D721Med (cell line): ENCODE results near the gene DLST.

Source experiments
- DNase-seq: peaks from one replicate; pipeline ENCODE4 v3.0.0; 2011; ENCODE audit warnings: low spot score; ENCODE audit not compliant: insufficient read length
- FAIRE-seq: peaks from 2 replicates; lab custom pipeline; 2011; peaks lifted over from hg19 to GRCh38; lab: Jason Lieb, UNC
- TF ChIP-seq, protein P1 (sequence below): IDR thresholded peaks from 2 replicates; pipeline ENCODE4 v1.5.1; 2012; ENCODE audit warnings: mild to moderate bottlenecking, control low read depth; ENCODE audit not compliant: insufficient read depth; ENCODE audit errors: missing control alignments

Gene DLST

DNA sequence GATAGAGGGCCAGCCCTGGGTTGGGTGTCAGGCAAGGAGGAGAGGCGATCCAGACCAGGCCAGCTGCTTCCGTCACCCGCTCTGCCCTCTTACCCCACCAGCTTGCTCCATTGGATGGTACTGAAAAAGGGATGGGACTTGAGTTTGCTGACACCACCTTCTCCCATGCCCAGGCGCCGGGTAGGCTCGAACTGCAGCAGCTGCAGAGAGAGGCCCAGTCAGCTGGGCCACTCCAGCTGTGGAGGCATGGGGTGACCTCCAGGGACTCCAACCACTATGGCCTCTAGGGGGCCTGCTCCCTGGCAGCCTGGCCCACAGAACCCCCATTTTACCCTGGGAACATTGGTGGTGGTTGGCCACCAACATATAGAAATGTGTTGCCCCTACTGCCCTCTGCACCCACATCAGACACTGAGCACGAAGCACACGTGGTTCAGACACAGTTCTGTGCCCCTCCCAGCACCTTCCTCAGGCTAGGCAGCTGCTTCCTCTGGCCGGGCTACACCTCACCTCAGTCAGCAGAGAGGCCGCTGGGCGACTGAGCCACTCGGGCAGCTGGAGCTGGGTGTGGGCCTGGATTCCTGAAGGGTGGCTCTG lies 25.3 kb downstream of the DLST start:
- DNase-seq (no peak), FAIRE-seq (no peak)
- TF ChIP-seq, protein P1, sequence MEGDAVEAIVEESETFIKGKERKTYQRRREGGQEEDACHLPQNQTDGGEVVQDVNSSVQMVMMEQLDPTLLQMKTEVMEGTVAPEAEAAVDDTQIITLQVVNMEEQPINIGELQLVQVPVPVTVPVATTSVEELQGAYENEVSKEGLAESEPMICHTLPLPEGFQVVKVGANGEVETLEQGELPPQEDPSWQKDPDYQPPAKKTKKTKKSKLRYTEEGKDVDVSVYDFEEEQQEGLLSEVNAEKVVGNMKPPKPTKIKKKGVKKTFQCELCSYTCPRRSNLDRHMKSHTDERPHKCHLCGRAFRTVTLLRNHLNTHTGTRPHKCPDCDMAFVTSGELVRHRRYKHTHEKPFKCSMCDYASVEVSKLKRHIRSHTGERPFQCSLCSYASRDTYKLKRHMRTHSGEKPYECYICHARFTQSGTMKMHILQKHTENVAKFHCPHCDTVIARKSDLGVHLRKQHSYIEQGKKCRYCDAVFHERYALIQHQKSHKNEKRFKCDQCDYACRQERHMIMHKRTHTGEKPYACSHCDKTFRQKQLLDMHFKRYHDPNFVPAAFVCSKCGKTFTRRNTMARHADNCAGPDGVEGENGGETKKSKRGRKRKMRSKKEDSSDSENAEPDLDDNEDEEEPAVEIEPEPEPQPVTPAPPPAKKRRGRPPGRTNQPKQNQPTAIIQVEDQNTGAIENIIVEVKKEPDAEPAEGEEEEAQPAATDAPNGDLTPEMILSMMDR: no peak

DNA sequence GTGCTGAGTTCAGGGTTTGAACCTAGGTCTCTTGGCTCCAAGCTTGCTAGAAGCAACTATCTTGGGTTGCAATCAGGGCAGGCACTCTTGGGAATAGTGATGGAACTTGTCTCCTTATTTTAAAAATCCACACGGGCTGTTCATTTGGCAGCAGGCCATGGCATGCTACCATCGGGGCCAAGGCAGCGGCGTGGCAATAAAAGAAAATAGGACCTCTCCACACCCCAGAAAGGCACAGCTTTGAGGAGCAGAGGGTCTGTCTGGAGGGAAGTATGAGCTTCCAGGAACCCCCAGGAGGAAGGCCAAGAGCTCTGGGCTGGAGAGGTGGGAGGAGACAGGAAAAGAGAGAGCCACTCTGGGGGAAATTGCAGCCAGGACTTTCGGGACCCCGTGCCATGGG lies 26.0 kb downstream of the DLST start:
- DNase-seq (no peak), FAIRE-seq (no peak)
- TF ChIP-seq, protein P1: no peak

DNA sequence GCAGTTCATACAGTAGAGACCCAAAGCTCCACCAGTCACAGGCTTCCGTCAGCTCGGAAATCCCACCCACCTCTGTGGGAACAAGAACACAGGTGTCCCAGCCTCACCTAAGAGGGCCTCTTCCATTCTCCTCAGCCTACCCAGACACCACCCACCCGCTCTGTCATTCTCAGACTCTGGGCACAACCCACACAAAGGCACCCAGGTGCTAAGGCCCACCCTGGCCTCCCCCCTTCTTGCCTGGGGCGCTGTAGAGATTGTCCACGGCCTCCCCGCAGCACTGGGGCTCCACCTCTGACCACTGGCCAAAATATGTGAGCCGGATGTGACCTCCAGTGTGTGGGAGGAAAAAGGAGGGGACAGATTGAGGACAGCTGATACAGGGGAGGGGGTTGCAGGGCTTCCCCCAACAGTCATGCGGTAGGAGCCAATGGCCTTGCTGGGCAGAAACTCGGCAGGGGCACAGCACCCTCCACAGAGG lies 27.2 kb downstream of the DLST start:
- FAIRE-seq (no peak), DNase-seq (no peak)
- TF ChIP-seq, protein P1: no peak

DNA sequence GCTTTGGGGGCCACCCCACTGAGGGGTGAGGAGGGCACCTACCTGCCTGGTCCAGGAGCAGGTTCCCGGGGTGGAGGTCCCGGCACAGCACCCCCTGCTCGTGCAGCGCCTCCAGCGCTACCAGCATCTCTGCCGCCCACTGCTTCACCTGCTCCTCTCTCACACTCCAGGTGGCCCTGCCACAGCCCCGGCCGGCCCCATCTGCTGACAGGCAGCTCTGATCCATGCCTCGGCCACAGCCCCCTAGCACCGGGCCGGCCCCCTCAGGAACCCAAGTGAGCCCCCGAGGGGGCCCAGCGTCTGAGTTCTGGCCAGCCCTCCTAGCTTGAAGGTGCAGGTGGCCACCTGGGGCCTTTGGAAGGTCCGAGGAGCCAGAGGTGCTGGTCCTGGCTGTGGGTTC lies 27.8 kb downstream of the DLST start:
- DNase-seq: no peak
- no peak for FAIRE-seq
- TF ChIP-seq, protein P1: no peak

DNA sequence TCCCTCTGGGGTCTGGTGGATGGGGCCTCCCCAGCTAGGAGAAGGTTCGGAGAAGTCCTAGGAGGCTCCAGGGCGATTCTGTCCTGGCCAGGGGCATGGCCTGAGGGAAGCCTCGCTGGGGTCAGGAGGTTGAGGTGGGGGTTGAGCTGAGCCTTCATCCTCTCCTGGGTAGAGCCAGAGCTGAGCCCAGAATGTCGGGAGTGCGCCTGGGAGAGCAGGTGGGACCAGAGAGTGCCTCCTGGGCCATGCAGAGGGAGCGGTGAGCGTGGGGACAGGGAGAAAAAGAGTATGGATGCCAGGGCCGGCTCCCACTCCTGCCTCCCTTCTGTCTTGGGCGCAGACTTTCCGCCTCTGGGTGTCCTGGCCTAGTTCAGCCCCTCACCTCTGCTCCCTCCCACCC lies 28.2 kb downstream of the DLST start:
- FAIRE-seq: no peak
- TF ChIP-seq, protein P1: no peak
- no peak for DNase-seq

DNA sequence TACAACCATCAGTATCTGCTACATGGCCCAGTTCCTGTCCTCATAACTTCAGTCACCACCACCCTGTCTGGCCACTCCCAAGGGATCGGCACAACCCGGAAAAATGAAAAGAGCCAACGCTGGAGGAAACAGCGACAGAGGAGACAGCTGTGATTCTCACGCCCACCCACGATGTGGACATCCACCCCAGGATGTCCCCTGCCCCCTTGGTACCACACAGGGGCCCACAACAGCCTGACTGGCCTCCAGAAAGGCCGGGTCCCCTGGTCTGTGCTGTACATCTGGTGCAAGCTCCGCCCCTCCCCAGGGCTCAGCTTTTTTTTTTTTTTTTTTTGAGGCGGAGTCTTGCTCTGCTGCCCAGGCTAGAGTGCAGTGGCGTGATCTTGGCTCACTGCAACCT lies 28.8 kb downstream of the DLST start:
- TF ChIP-seq, protein P1: no peak
- no peak for DNase-seq
- no peak for FAIRE-seq

DNA sequence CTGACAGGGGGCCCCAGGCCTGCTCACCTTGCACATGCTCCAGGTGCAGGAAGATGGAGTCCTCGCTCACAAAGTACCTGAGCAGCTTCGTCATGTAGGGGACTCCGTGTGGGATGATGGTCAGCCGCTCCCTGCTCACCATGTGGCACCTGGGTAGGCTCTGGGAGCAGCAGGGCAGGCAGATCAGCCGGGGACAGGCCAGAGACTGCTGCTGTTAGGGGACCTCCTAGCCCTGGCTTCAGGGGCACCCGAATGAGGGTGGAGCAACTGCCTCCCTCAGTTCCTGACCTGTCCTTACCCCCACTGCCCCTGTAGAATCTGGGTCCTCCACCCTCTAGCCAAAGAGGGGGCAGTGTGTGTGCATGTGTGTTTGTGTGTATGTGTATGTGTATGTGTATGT lies 29.5 kb downstream of the DLST start:
- DNase-seq (no peak), FAIRE-seq (no peak)
- TF ChIP-seq, protein P1: no peak
